Measurements from ENCODE around the gene OSBPL9. TPM values are rescaled to one million over a fixed set of nuclear protein-coding genes. Genes with fewer than 3 reads are reported as not detected.
A peak's percentile ranks its signal among the peaks of the same experiment; 100 is the strongest.
"Not testable (repeated sequence)": the region's sequence is repeated elsewhere in the genome, so short reads cannot be mapped to it uniquely, and the experiment has no call there.

The OSBPL9 gene
- total and polyA plus RNA-seq, 4 experiments from 2014 or later: 45.1 to 47.8 (median 46.1) TPM

GRCh38 chr1:51729156-51729823, 112.4 kb downstream of the OSBPL9 start:
- Histone ChIP-seq H3K4me1 (ENCODE audit: insufficient read depth, low read length) (peaks cover 37% of the 10 kb centered on the region), H3K36me3 (ENCODE audit: insufficient read depth, low read length) (no peaks in the 10 kb centered on the region), H3K27ac (ENCODE audit: low read depth, low read length) (peak overlapping the region; percentile 68), H3K27me3 (ENCODE audit: insufficient read depth, low read length) (no peaks in the 10 kb centered on the region), H3K4me3 (ENCODE audit: low read length in 2 of 2) (peak overlapping the region; percentile 89 to 96), H3K9me3 (ENCODE audit: control insufficient read depth in 1 of 2, low read length in 2 of 2) (no peaks in the 10 kb centered on the region)
- peak overlapping the region; percentile 67 to 96 (median 94) for H3K27ac Mint-ChIP-seq
- intact Hi-C loops (cut with micrococcal nuclease): loop anchor here (1.0 to 5.0 kb wide), 5 partner anchors 38 to 210 kb away; partner anchors contain the start of genes EPS15, NRDC and OSBPL9
- ChIA-PET POLR2A (ENCODE audit: partially characterized antibody) (interaction anchor here (0.6 to 2.3 kb wide), 5 partner anchors 14 to 327 kb away, joined by 3 to 9 read pairs (median 3); partner anchors contain the start of genes EPS15 and OSBPL9), CTCF (ENCODE audit: partially characterized antibody) (interaction anchor here (3.9 kb wide), 1 partner anchor 40 kb away, joined by 21 read pairs; no protein-coding TSS in a partner anchor)
- peaks cover 0 to 4% of the 10 kb centered on the region in 2 donors for H3K36me3 Mint-ChIP-seq
- DNase-seq: peak; percentile 92 to 94 (median 93)
- peaks cover 0 to 2% (median 0%) of the 10 kb centered on the region in 8 donors for H3K9me3 Mint-ChIP-seq
- H3K4me3 Mint-ChIP-seq: peak overlapping the region; percentile 94 to 97 (median 94)
- no peaks in the 10 kb centered on the region for H3K27me3 Mint-ChIP-seq
- H3K4me1 Mint-ChIP-seq: peaks cover 30 to 54% (median 39%) of the 10 kb centered on the region in 4 donors

GRCh38 chr1:51729824-51730301, 113.0 kb downstream of the OSBPL9 start:
- H3K4me3 Mint-ChIP-seq: peak overlapping the region; percentile 94 to 97 (median 94)
- peaks cover 0 to 4% of the 10 kb centered on the region in 2 donors for H3K36me3 Mint-ChIP-seq
- ChIA-PET CTCF (ENCODE audit: partially characterized antibody) (interaction anchor here (3.9 kb wide), 1 partner anchor 39 kb away, joined by 21 read pairs; no protein-coding TSS in a partner anchor), POLR2A (ENCODE audit: partially characterized antibody) (interaction anchor here (1.6 to 2.3 kb wide), 2 partner anchors 112 to 211 kb away, joined by 8 to 9 read pairs; partner anchors contain the start of genes EPS15 and OSBPL9)
- H3K4me1 ChIP-seq (ENCODE audit: insufficient read depth, low read length): peaks cover 42% of the 10 kb centered on the region
- H3K4me1 Mint-ChIP-seq: peaks cover 34 to 58% (median 42%) of the 10 kb centered on the region in 4 donors
- no peaks in the 10 kb centered on the region for H3K27me3 Mint-ChIP-seq
- no peak for DNase-seq
- intact Hi-C loops (cut with micrococcal nuclease): loop anchor here (1.0 to 10.0 kb wide), 6 partner anchors 37 to 765 kb away; partner anchors contain the start of genes EPS15, FAF1, NRDC and OSBPL9
- H3K9me3 ChIP-seq (ENCODE audit: control insufficient read depth in 1 of 2, low read length in 2 of 2): no peaks in the 10 kb centered on the region
- H3K4me3 ChIP-seq (ENCODE audit: low read length in 2 of 2): peak overlapping the region in 1 of 2 donors; percentile 89
- peak overlapping the region; percentile 68 for H3K27ac ChIP-seq (ENCODE audit: low read depth, low read length)
- no peaks in the 10 kb centered on the region for H3K27me3 ChIP-seq (ENCODE audit: insufficient read depth, low read length)
- H3K9me3 Mint-ChIP-seq: peaks cover 0 to 2% (median 0%) of the 10 kb centered on the region in 8 donors
- peak overlapping the region; percentile 67 to 96 (median 91) for H3K27ac Mint-ChIP-seq
- H3K36me3 ChIP-seq (ENCODE audit: insufficient read depth, low read length): no peaks in the 10 kb centered on the region

- Histone ChIP-seq H3K36me3 (ENCODE audit: insufficient read depth, low read length) (no peaks in the 10 kb centered on the region), H3K4me1 (ENCODE audit: insufficient read depth, low read length) (peaks cover 59% of the 10 kb centered on the region), H3K27me3 (ENCODE audit: insufficient read depth, low read length) (no peaks in the 10 kb centered on the region), H3K9me3 (ENCODE audit: control insufficient read depth in 1 of 2, low read length in 2 of 2) (no peaks in the 10 kb centered on the region), H3K4me3 (ENCODE audit: low read length in 2 of 2) (no peak overlapping the region), H3K27ac (ENCODE audit: low read depth, low read length) (no peak overlapping the region)
- DNase-seq: no peak
- ChIA-PET POLR2A (ENCODE audit: partially characterized antibody) (interaction anchor here (1.5 kb wide), 1 partner anchor 115 kb away, joined by 5 read pairs; the partner anchor contains the start of gene OSBPL9), CTCF (ENCODE audit: partially characterized antibody) (interaction anchor here (1.6 kb wide), 1 partner anchor 10 kb away, joined by 3 read pairs; no protein-coding TSS in a partner anchor)
- Mint-ChIP-seq H3K27me3 (no peaks in the 10 kb centered on the region), H3K4me3 (peak overlapping the region in 1 of 8 donors; percentile 16), H3K4me1 (peaks cover 43 to 70% (median 55%) of the 10 kb centered on the region in 4 donors), H3K27ac (peak overlapping the region in 1 of 7 donors; percentile 73), H3K36me3 (peaks cover 0 to 4% of the 10 kb centered on the region in 2 donors), H3K9me3 (peaks cover 0 to 2% (median 0%) of the 10 kb centered on the region in 8 donors)
- intact Hi-C loops (cut with micrococcal nuclease): loop anchor here (10.0 kb wide), 1 partner anchor 767 kb away; the partner anchor contains the start of gene FAF1
These were observed 115.1 kb downstream of the OSBPL9 start for GRCh38 chr1:51731998-51732397.

GRCh38 chr1:51732701-51733425, 116.0 kb downstream of the OSBPL9 start:
- Histone ChIP-seq H3K4me1 (ENCODE audit: insufficient read depth, low read length) (peaks cover 58% of the 10 kb centered on the region), H3K36me3 (ENCODE audit: insufficient read depth, low read length) (no peaks in the 10 kb centered on the region), H3K9me3 (ENCODE audit: control insufficient read depth in 1 of 2, low read length in 2 of 2) (no peaks in the 10 kb centered on the region), H3K27ac (ENCODE audit: low read depth, low read length) (no peak overlapping the region), H3K27me3 (ENCODE audit: insufficient read depth, low read length) (no peaks in the 10 kb centered on the region), H3K4me3 (ENCODE audit: low read length in 2 of 2) (no peak overlapping the region)
- Mint-ChIP-seq H3K4me3 (peak overlapping the region in 2 of 8 donors; percentile 10 to 18), H3K27me3 (no peaks in the 10 kb centered on the region), H3K27ac (peak overlapping the region in 5 of 7 donors; percentile 9 to 81 (median 62)), H3K4me1 (peaks cover 42 to 71% (median 56%) of the 10 kb centered on the region in 4 donors), H3K36me3 (peaks cover 0 to 4% of the 10 kb centered on the region in 2 donors), H3K9me3 (peaks cover 0 to 2% (median 0%) of the 10 kb centered on the region in 8 donors)
- no peak for DNase-seq
- POLR2A ChIA-PET (ENCODE audit: partially characterized antibody): interaction anchor here (1.5 kb wide), 1 partner anchor 116 kb away, joined by 5 read pairs; the partner anchor contains the start of gene OSBPL9
- intact Hi-C loops (cut with micrococcal nuclease): loop anchor here (10.0 kb wide), 1 partner anchor 768 kb away; the partner anchor contains the start of gene FAF1
- CTCF ChIA-PET (ENCODE audit: partially characterized antibody): interaction anchor here (0.9 to 1.6 kb wide), 2 partner anchors 9 to 34 kb away, joined by 3 read pairs; no protein-coding TSS in a partner anchor

GRCh38 chr1:51733426-51733774, 116.5 kb downstream of the OSBPL9 start:
- H3K4me3 ChIP-seq (ENCODE audit: low read length in 2 of 2); H3K9me3 Mint-ChIP-seq; H3K27me3 Mint-ChIP-seq; H3K27ac ChIP-seq (ENCODE audit: low read depth, low read length); H3K36me3 ChIP-seq (ENCODE audit: insufficient read depth, low read length); H3K9me3 ChIP-seq (ENCODE audit: control insufficient read depth in 1 of 2, low read length in 2 of 2); H3K4me3 Mint-ChIP-seq; H3K27me3 ChIP-seq (ENCODE audit: insufficient read depth, low read length); DNase-seq; H3K36me3 Mint-ChIP-seq; POLR2A ChIA-PET (ENCODE audit: partially characterized antibody): not testable (repeated sequence)
- H3K4me1 ChIP-seq (ENCODE audit: insufficient read depth, low read length): peaks cover 53% of the 10 kb centered on the region
- intact Hi-C loops (cut with micrococcal nuclease): loop anchor here (10.0 kb wide), 1 partner anchor 769 kb away; the partner anchor contains the start of gene FAF1
- H3K4me1 Mint-ChIP-seq: peaks cover 39 to 70% (median 53%) of the 10 kb centered on the region in 4 donors
- CTCF ChIA-PET (ENCODE audit: partially characterized antibody): interaction anchor here (0.9 to 1.6 kb wide), 2 partner anchors 8 to 34 kb away, joined by 3 read pairs; no protein-coding TSS in a partner anchor
- peak overlapping the region in 2 of 7 donors; percentile 15 to 62 for H3K27ac Mint-ChIP-seq

GRCh38 chr1:51733793-51734522, 117.1 kb downstream of the OSBPL9 start:
- no peaks in the 10 kb centered on the region for H3K27me3 ChIP-seq (ENCODE audit: insufficient read depth, low read length)
- peaks cover 47% of the 10 kb centered on the region for H3K4me1 ChIP-seq (ENCODE audit: insufficient read depth, low read length)
- no peak overlapping the region for H3K4me3 ChIP-seq (ENCODE audit: low read length in 2 of 2)
- peaks cover 0 to 2% of the 10 kb centered on the region in 2 donors for H3K36me3 Mint-ChIP-seq
- H3K27me3 Mint-ChIP-seq: no peaks in the 10 kb centered on the region
- intact Hi-C loops (cut with micrococcal nuclease): loop anchor here (10.0 kb wide), 1 partner anchor 769 kb away; the partner anchor contains the start of gene FAF1
- no peak for DNase-seq
- H3K36me3 ChIP-seq (ENCODE audit: insufficient read depth, low read length): no peaks in the 10 kb centered on the region
- H3K9me3 ChIP-seq (ENCODE audit: control insufficient read depth in 1 of 2, low read length in 2 of 2): no peaks in the 10 kb centered on the region
- peaks cover 35 to 64% (median 48%) of the 10 kb centered on the region in 4 donors for H3K4me1 Mint-ChIP-seq
- no peak overlapping the region for H3K27ac ChIP-seq (ENCODE audit: low read depth, low read length)
- no peak overlapping the region for H3K27ac Mint-ChIP-seq
- H3K4me3 Mint-ChIP-seq: no peak overlapping the region
- POLR2A ChIA-PET (ENCODE audit: partially characterized antibody): no interaction called here
- H3K9me3 Mint-ChIP-seq: peaks cover 0 to 2% (median 0%) of the 10 kb centered on the region in 8 donors
- CTCF ChIA-PET (ENCODE audit: partially characterized antibody): interaction anchor here (0.9 kb wide), 1 partner anchor 33 kb away, joined by 3 read pairs; no protein-coding TSS in a partner anchor

Data from CD4-positive, alpha-beta memory T cell (primary cell).